GM12874 (cell line): ENCODE measurements around the gene ATP6V1A.

Experiments
- CTCF ChIP-seq: IDR thresholded peaks from 2 replicates; pipeline ENCODE4 v1.5.1; 2011; ENCODE audit warnings: low read depth, mild to moderate bottlenecking, control low read depth, low read length, moderate library complexity; ENCODE audit not compliant: insufficient read depth

Gene ATP6V1A

GRCh38 chr3:113844622-113845222, 97.9 kb downstream of the ATP6V1A start:
- peak; percentile 40; the same call in 1 of the 2 replicates for TF ChIP-seq CTCF

- no peak for TF ChIP-seq CTCF
Measured at GRCh38 chr3:113847247-113847646, 100.4 kb downstream of the ATP6V1A start.

GRCh38 chr3:113847664-113848461, 101.0 kb downstream of the ATP6V1A start:
- TF ChIP-seq CTCF: no peak

- TF ChIP-seq CTCF: no peak
Measured at GRCh38 chr3:113852506-113852905, 105.7 kb downstream of the ATP6V1A start.
